ENCODE measurements around the gene OR6C74. TPM values are rescaled to one million over a fixed set of nuclear protein-coding genes. Genes with fewer than 3 reads are reported as not detected.

The OR6C74 gene
- polyA plus RNA-seq, 1 donor from 2014 or later, result not detected

- H3K9ac ChIP-seq (ENCODE audit: low read length), result no peak overlapping the region
- no peaks in the 10 kb centered on the region for H3K27me3 ChIP-seq (ENCODE audit: insufficient read depth, low read depth, low read length)
- H3K36me3 ChIP-seq (ENCODE audit: insufficient read depth, low read length), result no peaks in the 10 kb centered on the region
- H3K9me2 ChIP-seq (ENCODE audit: insufficient read depth, low read length), result no peaks in the 10 kb centered on the region
- no peak overlapping the region for H3K4me3 ChIP-seq (ENCODE audit: low read length)
- H3K27ac ChIP-seq (ENCODE audit: low read length), result no peak overlapping the region
- H3K4me2 ChIP-seq (ENCODE audit: low read length), result no peak overlapping the region
- TF ChIP-seq, protein P1, sequence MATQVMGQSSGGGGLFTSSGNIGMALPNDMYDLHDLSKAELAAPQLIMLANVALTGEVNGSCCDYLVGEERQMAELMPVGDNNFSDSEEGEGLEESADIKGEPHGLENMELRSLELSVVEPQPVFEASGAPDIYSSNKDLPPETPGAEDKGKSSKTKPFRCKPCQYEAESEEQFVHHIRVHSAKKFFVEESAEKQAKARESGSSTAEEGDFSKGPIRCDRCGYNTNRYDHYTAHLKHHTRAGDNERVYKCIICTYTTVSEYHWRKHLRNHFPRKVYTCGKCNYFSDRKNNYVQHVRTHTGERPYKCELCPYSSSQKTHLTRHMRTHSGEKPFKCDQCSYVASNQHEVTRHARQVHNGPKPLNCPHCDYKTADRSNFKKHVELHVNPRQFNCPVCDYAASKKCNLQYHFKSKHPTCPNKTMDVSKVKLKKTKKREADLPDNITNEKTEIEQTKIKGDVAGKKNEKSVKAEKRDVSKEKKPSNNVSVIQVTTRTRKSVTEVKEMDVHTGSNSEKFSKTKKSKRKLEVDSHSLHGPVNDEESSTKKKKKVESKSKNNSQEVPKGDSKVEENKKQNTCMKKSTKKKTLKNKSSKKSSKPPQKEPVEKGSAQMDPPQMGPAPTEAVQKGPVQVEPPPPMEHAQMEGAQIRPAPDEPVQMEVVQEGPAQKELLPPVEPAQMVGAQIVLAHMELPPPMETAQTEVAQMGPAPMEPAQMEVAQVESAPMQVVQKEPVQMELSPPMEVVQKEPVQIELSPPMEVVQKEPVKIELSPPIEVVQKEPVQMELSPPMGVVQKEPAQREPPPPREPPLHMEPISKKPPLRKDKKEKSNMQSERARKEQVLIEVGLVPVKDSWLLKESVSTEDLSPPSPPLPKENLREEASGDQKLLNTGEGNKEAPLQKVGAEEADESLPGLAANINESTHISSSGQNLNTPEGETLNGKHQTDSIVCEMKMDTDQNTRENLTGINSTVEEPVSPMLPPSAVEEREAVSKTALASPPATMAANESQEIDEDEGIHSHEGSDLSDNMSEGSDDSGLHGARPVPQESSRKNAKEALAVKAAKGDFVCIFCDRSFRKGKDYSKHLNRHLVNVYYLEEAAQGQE (IDR thresholded peaks at IDR 0.05; ENCODE audit: borderline replicate concordance), result no peak
- TF ChIP-seq TAF1 (IDR thresholded peaks at IDR 0.05; ENCODE audit: low read depth) (no peak), POLR2AphosphoS5 (IDR thresholded peaks at IDR 0.05) (no peak), RAD21 (conservative IDR thresholded peaks at IDR 0.05) (no peak), SMC3 (conservative IDR thresholded peaks at IDR 0.05; ENCODE audit: poor library complexity) (no peak), MXI1 (conservative IDR thresholded peaks at IDR 0.05; ENCODE audit: poor library complexity, severe bottlenecking) (no peak), EZH2 (IDR thresholded peaks at IDR 0.05; ENCODE audit: borderline replicate concordance, insufficient read depth, low read length, poor library complexity, severe bottlenecking) (no peak), EP300 (conservative IDR thresholded peaks at IDR 0.05; ENCODE audit: poor library complexity, severe bottlenecking) (no peak)
- H3K79me2 ChIP-seq (replicated peaks; ENCODE audit: insufficient read depth, low read length), result no peaks in the 10 kb centered on the region
- H3F3A ChIP-seq (ENCODE audit: insufficient read depth, low read length, poor library complexity, severe bottlenecking), result no peaks in the 10 kb centered on the region
- H4K20me1 ChIP-seq (ENCODE audit: insufficient read depth), result no peaks in the 10 kb centered on the region
- no peaks in the 10 kb centered on the region for H3K9me3 ChIP-seq (ENCODE audit: low read length)
- H2AFZ ChIP-seq (ENCODE audit: low read depth, low read length), result no peak overlapping the region
Measured at GRCh38 chr12:55246159-55246558, 1.8 kb downstream of the OR6C74 start.

DNA sequence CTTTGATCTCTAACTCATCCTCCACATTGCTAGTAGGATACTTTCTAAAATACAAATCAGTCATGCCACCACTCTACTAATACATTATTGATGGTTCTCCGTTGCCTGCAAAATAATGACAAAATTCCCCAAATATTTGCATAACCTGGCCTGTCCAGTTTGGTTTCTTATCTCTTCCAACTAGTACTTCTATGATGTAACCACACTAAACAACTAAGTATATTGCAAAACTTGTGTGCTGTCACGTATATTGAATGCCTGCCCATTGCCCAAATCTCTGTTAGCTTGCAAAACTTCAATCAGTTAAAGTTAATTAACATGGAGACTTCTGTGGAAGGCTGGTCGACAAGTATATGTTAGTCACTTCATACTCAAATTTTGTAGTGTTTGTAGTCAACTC is 6.5 kb downstream of the OR6C74 start:
- Histone ChIP-seq H3K4me3 (ENCODE audit: low read length) (no peak overlapping the region), H3K4me2 (ENCODE audit: low read length) (no peak overlapping the region), H2AFZ (ENCODE audit: low read depth, low read length) (no peak overlapping the region), H3K27me3 (ENCODE audit: insufficient read depth, low read depth, low read length) (no peaks in the 10 kb centered on the region), H3K9ac (ENCODE audit: low read length) (no peak overlapping the region), H4K20me1 (ENCODE audit: insufficient read depth) (no peaks in the 10 kb centered on the region), H3K9me2 (ENCODE audit: insufficient read depth, low read length) (no peaks in the 10 kb centered on the region), H3K79me2 (replicated peaks; ENCODE audit: insufficient read depth, low read length) (no peaks in the 10 kb centered on the region), H3F3A (ENCODE audit: insufficient read depth, low read length, poor library complexity, severe bottlenecking) (no peaks in the 10 kb centered on the region), H3K27ac (ENCODE audit: low read length) (no peak overlapping the region), H3K36me3 (ENCODE audit: insufficient read depth, low read length) (no peaks in the 10 kb centered on the region), H3K9me3 (ENCODE audit: low read length) (no peaks in the 10 kb centered on the region)
- TF ChIP-seq SMC3 (conservative IDR thresholded peaks at IDR 0.05; ENCODE audit: poor library complexity) (no peak), EZH2 (IDR thresholded peaks at IDR 0.05; ENCODE audit: borderline replicate concordance, insufficient read depth, low read length, poor library complexity, severe bottlenecking) (no peak), EP300 (conservative IDR thresholded peaks at IDR 0.05; ENCODE audit: poor library complexity, severe bottlenecking) (no peak), MXI1 (conservative IDR thresholded peaks at IDR 0.05; ENCODE audit: poor library complexity, severe bottlenecking) (no peak), TAF1 (IDR thresholded peaks at IDR 0.05; ENCODE audit: low read depth) (no peak), RAD21 (conservative IDR thresholded peaks at IDR 0.05) (no peak), POLR2AphosphoS5 (IDR thresholded peaks at IDR 0.05) (no peak)
- TF ChIP-seq, protein P1 (IDR thresholded peaks at IDR 0.05; ENCODE audit: borderline replicate concordance), result no peak
- TF ChIP-seq, protein P2, sequence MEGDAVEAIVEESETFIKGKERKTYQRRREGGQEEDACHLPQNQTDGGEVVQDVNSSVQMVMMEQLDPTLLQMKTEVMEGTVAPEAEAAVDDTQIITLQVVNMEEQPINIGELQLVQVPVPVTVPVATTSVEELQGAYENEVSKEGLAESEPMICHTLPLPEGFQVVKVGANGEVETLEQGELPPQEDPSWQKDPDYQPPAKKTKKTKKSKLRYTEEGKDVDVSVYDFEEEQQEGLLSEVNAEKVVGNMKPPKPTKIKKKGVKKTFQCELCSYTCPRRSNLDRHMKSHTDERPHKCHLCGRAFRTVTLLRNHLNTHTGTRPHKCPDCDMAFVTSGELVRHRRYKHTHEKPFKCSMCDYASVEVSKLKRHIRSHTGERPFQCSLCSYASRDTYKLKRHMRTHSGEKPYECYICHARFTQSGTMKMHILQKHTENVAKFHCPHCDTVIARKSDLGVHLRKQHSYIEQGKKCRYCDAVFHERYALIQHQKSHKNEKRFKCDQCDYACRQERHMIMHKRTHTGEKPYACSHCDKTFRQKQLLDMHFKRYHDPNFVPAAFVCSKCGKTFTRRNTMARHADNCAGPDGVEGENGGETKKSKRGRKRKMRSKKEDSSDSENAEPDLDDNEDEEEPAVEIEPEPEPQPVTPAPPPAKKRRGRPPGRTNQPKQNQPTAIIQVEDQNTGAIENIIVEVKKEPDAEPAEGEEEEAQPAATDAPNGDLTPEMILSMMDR (IDR thresholded peaks at IDR 0.05; ENCODE audit: poor library complexity, severe bottlenecking), result no peak
